Adrenal gland (tissue), 12 donors: ENCODE results near the gene GCNT2. TPM values are rescaled to one million over a fixed set of nuclear protein-coding genes. Genes with fewer than 3 reads are reported as not detected.

ENCODE experiments used
- DNase-seq, 7 donors: peaks; one replicate each; pipeline ENCODE4 v3.0.0-alpha.2; 2019 to 2020
- H3K27ac ChIP-seq, 5 donors: fragments of 200-600 bp; sonication (generic) in 4 of 5; 1 replicate in 3 of 5; 2 replicates in 2 of 5; pipeline versions ENCODE4 v1.5.1 to v1.8.0; 2016 to 2020; ENCODE audit warnings: mild to moderate bottlenecking in 1 of 5
- H3K27me3 ChIP-seq: fragments of 200-600 bp; 2 replicates; pipeline ENCODE4 v1.8.0; 2021
- H3K36me3 ChIP-seq, 2 donors: fragments of 200-600 bp; replicated peaks in 1 of 2; 1 replicate in 1 of 2; 2 replicates in 1 of 2; pipeline versions ENCODE4 v1.5.1 to v1.8.0; 2018 to 2022
- H3K4me1 ChIP-seq, 2 donors: fragments of 200-600 bp; replicated peaks in 1 of 2; 1 replicate in 1 of 2; 2 replicates in 1 of 2; pipeline versions ENCODE4 v1.5.1 to v1.8.0; 2018 to 2021
- H3K4me3 ChIP-seq, 4 donors: fragments of 200-600 bp; sonication (generic) in 3 of 4; one replicate each; pipeline ENCODE4 v1.5.1; 2016 to 2018
- H3K9me3 ChIP-seq, 3 donors: fragments of 200-600 bp; sonication (generic) in 1 of 3; replicated peaks in 1 of 3; 1 replicate in 2 of 3; 2 replicates in 1 of 3; pipeline versions ENCODE4 v1.5.1 to v1.8.0; 2016 to 2021
- CTCF ChIP-seq, 6 experiments: fragments of 450-650 bp in 4 of 6; fragments of 200-600 bp in 2 of 6; sonication (generic) in 1 of 6; IDR thresholded peaks; 1 replicate in 5 of 6; 2 replicates in 1 of 6; pipeline versions ENCODE4 v1.5.1 to v1.8.0; 2016 to 2021; ENCODE audit warnings: antibody characterized with exemption in 6 of 6, mild to moderate bottlenecking in 2 of 6, moderate library complexity in 1 of 6
- POLR2A ChIP-seq, 2 donors: fragments of 450-650 bp; IDR thresholded peaks; one replicate each; pipeline ENCODE4 v1.6.1; 2017; ENCODE audit warnings: antibody characterized with exemption in 2 of 2, mild to moderate bottlenecking in 2 of 2, moderate library complexity in 1 of 2
- WGBS, 4 donors: extraction: QIAGEN DNeasy Blood & Tissue Kit in 2 of 4; methylation state at CpG; one replicate each; pipeline versions ENCODE4 v1.1.5 to v1.1.7; 2013 to 2017; 5-methylcytosine and 5-hydroxymethylcytosine counted together
- intact Hi-C, 2 donors: fragments of 100-400 bp; cut with DNase I; formaldehyde crosslinking; loops; one replicate each; pipeline versions ENCODE4 v1.14.1 to v1.15.0; 2022 to 2023
- polyA plus RNA-seq, 3 donors: library from polyadenylated mRNA; stranded (reverse); fragments of 200-250 nt in 2 of 3; fragments of 350-450 nt in 1 of 3; fragmentation: Illumina TruSeq in 1 of 3; extraction: RNeasy Lipid Tissue Mini Kit (QIAGEN cat#74804) in 1 of 3; gene quantifications; one replicate each; pipeline ENCODE4 v1.2.3, GENCODE V29; 2013 to 2014
- small RNA-seq, 2 donors: library from RNA; depleted of rRNA; stranded (forward); fragments of <200 nt; gene quantifications; one replicate each; pipeline ENCODE3, GENCODE V24; 2016
- total RNA-seq, 9 donors: library from RNA; depleted of rRNA in 4 of 9; stranded (reverse); fragments of >200 nt in 4 of 9; fragments of 120-200 nt in 1 of 9; fragmentation: NEBNext Ultra II Directional in 1 of 9; extraction: Animal tissue kit (Norgen Biotek cat#: 25700) in 1 of 9; gene quantifications; one replicate each; pipeline versions ENCODE4 v1.1.0 to v1.2.4, GENCODE V29; 2013 to 2023
- donor health status: healthy with polysubstance abuse.
- donor health status: Bipolar disorder and iron deficiency.
- donor health status: DM: yes; HTN: yes; CAD: no.
- donor health status: DM: no; HTN: no; CAD: no.
- donor health status: DM: no; HTN: no; CAD: no.
- donor health status: DM: yes; HTN: yes; CAD: no.

Gene GCNT2
- total and polyA plus RNA-seq, 12 donors: 0.27 to 4.0 (median 1.7) TPM

- H3K27ac ChIP-seq: no peak overlapping the region
- no peak for DNase-seq
- no peaks in the 10 kb centered on the region for H3K27me3 ChIP-seq
- no peak overlapping the region for H3K4me3 ChIP-seq
- WGBS, 4 donors: 85 to 90% (median 87%) methylated on average over 4 of the region's 4 CpGs
- no peaks in the 10 kb centered on the region for H3K4me1 ChIP-seq
- H3K9me3 ChIP-seq: no peaks in the 10 kb centered on the region
- TF ChIP-seq POLR2A (IDR thresholded peaks at IDR 0.05) (no peak), CTCF (IDR thresholded peaks at IDR 0.05) (no peak)
- H3K36me3 ChIP-seq: no peaks in the 10 kb centered on the region
- intact Hi-C loops: no loop called here
Observed at GRCh38 chr6:10678456-10678855, 157.3 kb downstream of the GCNT2 start.

Small RNA genes lying within 50 kb of the gene (small RNA-seq; reads per million reads assigned to genes)
- 0 reads per million in 2 donors for gene RF00019

Other genes with a start within 250 kb of the GCNT2 start
- gene TFAP2A, start 106.3 kb upstream of the GCNT2 start, total RNA-seq: under 1 TPM in 7 of 9 donors, not detected in 2; 0.22 to 0.84 (median 0.50) TPM
- gene TFAP2A, start 106.3 kb upstream of the GCNT2 start, polyA plus RNA-seq: under 1 TPM; 0.18 to 0.72 (median 0.30) TPM
- gene C6orf52, start 173.3 kb downstream of the GCNT2 start, total RNA-seq: 1 to 10 TPM in 5 of 9 donors, under 1 TPM in 1, not detected in 3; 0.96 to 5.5 (median 2.6) TPM
- gene C6orf52, start 173.3 kb downstream of the GCNT2 start, polyA plus RNA-seq: 1 to 10 TPM; 1.9 to 4.2 (median 2.8) TPM
- gene PAK1IP1, start 173.6 kb downstream of the GCNT2 start, total RNA-seq: 10 to 100 TPM in 5 of 9 donors, 1 to 10 TPM in 4; 4.5 to 17.6 (median 13.8) TPM
- 10 to 100 TPM in 1 of 3 donors, 1 to 10 TPM in 2; 6.7 to 32.3 (median 8.0) TPM for gene PAK1IP1, start 173.6 kb downstream of the GCNT2 start, polyA plus RNA-seq
- gene TMEM14C, start 201.7 kb downstream of the GCNT2 start, total RNA-seq: 100 to 1,000 TPM; 126 to 312 (median 167) TPM
- 100 to 1,000 TPM; 105 to 196 (median 157) TPM for gene TMEM14C, start 201.7 kb downstream of the GCNT2 start, polyA plus RNA-seq
- gene TMEM14B, start 226.5 kb downstream of the GCNT2 start, total RNA-seq: 100 to 1,000 TPM; 110 to 188 (median 123) TPM
- gene TMEM14B, start 226.5 kb downstream of the GCNT2 start, polyA plus RNA-seq: 100 to 1,000 TPM in 1 of 3 donors, 10 to 100 TPM in 2; 74.3 to 210 (median 93.7) TPM